Activated CD4-positive, alpha-beta T cell treated with anti-CD3 and anti-CD28 coated beads for 24 hours (primary cell): ENCODE results near the gene SLC38A2.

ENCODE experiments used
- DNase-seq, 2 donors: peaks; one replicate each; pipeline ENCODE4 v3.0.0-alpha.2; 2020; ENCODE audit warnings: low read depth in 2 of 2

Gene SLC38A2

DNA sequence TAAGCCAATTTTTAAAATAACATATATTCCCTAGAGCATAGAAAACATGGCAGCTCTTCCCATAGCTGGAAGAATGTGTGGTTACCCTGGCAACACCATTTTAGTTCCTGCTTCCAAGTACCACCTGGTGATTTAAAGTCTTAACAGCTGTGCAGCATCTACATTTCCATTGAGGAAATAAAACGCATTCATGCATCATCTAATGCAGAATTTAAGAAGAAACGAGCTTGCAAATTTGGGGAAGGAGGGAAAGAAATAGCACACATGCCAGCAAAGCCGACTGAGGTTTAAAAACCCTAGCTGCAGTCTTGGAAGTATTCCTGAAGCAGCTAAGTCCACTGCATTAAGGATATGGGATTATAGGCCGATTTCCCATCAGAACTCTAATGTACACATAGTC lies 22.8 kb upstream of the SLC38A2 start:
- no peak for DNase-seq

DNA sequence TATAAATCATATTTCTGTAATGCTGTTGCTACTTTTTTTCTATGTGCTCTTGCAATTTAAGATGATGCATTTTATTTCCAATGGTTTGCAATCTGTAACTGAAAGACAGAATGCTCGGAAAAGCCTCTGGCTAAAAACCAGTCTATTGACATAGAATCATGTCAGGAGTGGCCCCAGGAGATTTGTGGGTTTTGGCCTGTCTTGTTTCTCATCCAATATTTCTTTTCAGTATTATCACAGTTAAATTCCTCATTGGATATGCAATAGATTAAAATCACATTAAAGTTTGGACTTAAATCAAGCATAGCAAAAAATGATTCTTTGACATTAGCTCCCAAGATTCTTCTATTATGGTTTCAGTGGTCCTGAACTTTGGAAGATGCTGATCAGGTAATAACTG lies 19.1 kb upstream of the SLC38A2 start:
- no peak for DNase-seq

DNA sequence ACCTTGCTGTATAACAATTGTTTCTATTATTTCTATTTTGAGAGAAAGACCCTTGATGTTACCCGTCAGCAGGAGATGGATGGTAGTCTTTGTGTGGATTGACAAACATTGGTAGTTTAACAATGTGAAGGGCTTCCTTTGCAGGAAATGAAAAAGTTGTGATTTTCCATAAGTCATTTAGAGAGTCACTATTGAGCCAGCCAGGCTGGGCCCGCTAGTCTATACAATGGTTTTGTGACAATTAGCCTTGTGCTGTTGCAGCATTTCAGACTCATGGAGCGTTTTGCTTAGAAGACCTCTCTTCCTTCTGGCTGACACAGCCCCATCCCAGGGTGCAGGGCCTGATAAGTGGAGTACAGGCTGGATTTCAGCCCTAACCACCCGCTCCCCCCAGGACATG lies 18.3 kb upstream of the SLC38A2 start:
- DNase-seq: no peak

DNA sequence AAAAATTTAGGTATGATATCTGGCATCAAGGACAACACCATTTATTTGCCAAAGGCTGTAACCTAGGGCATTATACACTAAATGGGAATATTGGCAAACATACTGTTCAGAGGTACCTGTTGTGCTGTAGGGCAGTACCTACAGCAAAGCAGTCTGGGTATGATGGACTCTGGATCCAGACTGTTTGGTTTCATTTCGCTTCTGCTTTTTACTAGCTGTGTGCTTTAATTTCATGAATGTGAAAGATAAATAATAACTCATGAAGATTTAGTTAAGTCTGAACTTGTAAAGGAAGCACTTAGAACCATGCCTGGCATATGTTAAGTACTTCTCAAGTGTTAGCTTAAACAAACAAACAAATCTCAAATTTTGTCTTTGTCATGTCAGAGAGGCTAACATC lies 17.7 kb upstream of the SLC38A2 start:
- no peak for DNase-seq

DNA sequence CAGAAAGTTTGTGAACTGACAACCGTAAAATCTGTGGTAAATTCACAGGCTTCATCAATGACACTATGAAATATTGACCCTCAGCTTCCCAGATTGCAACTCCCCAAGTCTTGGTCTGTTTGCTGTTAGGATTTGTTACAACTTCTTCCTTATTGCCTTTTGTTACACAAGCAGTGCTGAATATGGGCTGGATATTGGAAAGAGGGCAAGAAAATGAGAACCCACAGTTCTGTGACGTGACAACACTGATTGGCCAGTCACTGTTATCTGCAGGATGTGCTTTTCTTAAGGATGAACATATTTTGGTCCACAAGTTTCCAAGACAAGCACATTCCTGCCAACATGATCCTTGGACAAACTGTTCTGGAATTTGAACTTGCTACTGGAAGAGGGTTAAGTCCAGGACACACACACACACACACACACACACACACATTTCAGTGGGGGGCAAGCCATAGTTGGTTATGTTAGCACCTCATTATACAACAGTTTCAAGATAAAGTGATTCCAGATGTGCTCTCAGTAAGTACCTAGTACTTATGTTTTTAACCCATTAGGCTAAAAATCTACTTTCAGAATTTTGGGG lies 16.6 kb upstream of the SLC38A2 start:
- no peak for DNase-seq

DNA sequence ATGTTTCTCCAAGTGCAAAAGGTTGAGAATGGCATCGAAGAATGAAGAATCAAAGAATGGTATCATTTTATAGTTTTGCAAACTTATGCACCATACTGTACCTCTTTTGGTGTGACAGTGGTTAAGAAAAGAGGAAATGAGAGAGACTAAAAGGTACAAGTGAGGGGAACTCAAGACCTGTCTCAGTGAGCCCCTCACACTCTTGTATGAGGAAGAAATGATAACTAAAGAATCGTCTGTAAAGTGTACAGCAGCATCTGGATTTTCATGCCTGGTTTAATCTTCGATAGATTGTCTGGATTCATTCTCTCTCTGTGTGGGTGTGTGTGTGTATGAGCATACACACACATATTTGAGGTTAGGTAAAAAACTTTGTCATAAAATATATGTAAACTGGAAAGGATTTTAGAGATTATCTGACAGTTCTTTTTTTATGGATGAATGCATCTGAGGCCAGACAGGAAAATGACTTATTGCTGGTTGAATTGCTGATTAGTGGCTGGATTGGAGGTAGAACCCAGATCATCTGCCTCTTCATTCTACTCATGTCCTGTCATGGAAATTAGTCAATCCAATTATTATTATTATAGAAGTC lies 16.0 kb upstream of the SLC38A2 start:
- no peak for DNase-seq

DNA sequence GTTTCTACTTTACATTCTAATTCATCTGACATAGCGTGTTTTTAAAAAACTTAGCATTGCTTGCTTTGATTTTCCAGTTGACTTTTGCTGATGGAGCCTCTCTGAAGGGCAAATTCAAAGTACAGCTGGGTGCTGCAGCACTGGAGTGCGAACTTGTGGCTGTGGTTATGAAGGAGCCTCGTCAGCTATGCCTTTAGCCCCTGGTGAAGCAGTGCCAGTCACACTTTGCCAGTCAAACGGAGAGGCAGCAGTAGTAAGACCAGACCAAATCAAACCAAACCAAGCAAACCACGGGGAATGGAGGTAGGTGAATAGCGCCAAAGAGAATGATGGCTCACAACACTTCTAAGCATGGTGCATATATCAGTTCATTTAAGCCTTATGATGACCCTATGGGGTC lies 15.1 kb upstream of the SLC38A2 start:
- DNase-seq: no peak

DNA sequence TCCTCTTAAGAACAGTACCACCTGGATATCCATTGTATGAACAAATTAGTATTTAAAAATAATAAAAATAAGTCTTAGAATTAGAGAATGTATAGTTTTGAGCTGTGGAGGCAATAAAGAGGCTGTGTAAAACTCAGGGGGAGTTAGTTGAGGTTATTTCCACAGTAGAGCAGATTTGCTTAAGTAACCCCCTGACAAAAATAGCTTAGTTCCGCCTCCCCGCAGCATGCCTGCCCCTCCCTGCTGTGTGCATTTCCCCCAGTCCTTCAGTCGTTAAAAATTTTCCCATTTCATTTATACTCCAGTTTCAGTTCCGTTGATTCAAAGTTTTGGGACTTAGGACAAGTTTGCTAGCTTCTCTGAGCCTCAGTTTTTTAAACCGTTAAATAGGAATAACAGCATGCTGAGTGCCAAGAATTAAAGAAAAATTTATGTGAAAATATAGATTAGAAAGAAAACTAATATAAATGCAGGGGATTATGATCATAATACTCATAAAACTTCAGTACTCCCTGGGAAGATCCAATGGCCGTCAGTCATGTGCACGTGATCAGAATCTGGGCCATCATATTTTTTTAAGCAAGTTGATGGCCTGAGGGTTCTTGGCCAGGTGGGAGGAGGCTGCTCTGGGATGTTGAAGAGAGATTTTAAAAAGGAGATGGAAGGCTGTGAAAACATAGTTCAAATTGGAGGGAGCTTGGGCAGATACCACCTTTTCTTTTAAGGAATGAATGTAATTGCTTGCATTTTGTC lies 14.5 kb upstream of the SLC38A2 start:
- no peak for DNase-seq

DNA sequence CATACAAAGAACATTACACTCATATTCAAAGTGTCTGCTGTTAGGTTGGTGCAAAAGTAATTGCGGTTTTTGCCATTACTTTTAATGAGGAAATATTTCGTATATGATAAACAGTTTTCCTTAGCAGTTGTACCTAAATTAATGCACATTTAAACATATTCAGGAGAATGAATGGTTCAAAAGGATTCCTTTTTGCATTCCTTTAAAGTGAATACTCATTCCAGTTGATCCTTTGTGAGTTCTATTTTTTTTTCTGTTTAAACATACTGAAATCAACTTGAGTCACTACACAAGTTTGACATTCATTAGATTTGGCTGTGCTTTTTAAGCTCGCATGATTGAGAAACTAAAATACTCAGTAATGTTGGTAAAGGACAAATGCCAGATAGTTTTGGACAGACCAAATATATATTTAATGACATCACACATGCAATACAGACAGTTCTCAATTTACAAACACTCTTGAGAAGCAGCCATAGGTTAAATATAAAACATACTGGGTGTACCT lies 13.8 kb upstream of the SLC38A2 start:
- DNase-seq: no peak

DNA sequence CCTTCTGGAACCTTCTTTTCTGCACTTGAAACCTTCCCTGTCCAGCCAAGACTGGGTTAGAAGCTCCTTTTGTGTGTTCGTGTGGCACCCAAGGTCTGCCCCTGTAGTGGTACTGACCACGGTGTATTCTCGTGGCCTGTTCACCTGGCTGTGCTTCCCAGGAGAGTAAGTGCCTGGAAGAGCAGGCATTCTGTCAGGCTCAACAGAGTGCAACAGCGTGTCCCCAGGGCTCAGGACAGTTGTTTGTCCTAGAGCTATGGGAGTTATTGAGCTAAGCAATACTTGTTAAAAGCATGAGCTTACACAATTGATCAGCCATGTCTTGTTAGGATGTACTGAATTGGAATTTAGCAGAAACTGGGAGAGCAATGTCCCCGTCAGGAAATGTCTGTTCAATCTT lies 12.9 kb upstream of the SLC38A2 start:
- DNase-seq: no peak

DNA sequence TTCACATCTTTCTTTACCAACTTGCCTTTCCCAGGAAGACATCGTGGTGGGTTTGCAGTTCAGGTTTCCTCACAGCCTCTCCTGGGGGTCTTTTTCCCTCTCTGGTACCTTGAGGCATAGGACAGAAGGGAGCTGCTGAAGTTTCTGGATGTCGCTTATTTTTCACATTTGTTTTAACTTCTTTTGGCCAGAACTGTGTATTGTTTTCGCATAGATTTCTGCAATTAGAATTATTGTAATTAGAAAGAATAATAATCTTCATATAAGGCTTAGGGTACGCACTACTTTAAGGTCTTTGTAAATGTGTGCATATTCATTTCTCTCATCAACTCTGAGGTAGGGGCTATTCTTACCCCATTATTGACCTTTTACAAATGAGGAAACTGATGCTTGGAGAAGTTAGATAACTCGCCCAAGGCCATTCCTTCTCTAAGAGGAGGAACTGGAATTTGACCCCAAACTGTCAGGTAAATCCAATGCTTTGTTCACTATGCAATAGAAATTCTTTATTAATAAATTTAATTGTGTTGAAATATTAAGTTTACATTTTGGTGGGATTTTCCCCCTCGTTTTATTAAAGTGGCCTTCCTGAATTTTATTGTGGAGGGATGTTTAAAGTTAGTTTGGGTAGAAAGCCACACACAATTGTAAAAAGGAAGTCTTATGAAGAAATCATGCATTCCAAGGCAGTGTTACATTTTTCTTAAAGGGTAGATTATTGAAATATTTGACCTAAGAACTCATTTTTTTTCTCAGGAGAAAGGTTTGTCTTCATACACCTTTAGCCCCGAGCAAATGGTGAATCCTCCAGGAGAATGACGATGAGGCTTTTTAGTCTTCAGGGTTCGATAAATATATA lies 12.1 kb upstream of the SLC38A2 start:
- no peak for DNase-seq

DNA sequence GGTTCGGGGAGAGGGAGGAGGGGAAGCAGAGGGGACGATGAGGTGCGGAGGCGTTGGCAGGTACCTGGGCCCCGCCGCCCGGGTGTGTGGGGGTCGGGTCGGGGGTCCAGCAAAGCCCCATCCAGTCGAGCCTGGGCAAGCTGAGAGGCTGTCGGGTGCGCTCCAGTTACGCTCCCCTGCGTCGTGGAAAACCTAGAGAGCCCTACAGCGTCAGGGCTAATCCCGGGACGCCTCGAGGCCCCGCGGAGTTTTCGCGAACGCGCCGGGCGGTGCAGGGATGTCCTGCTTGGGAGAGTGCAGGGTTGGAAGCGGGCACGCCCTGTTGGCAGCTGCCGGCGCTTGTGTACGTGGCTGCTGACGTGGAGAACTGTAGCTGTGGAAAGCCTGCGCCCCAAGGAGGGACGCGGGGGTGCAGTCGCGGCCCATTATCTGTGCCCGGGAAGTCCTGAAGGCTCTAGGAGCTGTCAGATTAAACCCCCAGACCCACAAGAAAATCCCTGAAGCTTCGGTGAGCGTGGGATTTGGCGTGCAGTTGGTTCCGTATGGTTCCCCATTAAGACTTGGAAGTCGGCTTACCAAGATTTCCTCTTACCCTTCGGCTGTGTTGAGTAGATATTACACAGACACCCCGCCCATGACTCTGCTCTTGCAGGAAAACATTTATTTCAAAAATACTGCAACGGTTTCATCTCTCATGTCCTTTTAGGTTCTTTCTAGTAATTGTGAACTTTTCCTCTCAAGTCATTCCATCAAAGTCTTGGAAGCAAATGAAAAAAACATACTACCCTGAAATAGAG lies 11.3 kb upstream of the SLC38A2 start:
- peak; percentile 32 to 58 for DNase-seq

DNA sequence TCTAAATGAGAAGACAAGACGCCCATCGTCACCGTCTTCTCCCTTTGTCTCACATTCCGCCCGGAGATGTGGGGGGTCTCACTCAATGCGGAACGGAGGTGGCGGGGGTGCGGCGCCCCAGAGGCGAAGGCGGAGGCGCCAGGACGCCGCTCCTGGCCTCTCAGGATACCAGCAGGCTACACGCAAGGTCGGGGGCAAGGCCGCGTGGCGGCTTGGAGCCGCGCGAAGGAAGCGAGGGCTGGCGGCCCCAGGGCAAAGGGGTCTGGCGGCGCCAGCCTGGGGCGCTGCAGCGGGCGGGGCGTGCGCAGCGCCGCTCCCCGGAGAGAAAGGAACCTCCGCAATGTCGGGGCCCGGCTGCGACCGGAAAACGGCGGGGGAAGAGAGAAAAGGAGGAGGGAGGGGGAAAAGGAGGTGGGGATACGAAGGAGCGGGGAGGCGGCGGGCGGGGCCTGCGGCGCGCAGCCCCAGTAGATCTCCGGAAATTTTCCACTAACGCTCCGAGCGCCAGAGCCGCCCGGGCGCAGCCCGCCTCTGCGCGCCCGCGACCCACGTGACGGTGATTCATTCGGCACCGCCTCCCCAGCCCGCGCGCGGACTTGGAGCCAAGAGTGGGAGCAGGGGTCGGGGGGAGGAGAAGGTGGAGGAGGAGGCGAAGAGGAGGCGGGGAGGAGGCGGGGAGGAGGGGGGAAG lies 10.5 kb upstream of the SLC38A2 start:
- DNase-seq: peak; percentile 88 to 89

DNA sequence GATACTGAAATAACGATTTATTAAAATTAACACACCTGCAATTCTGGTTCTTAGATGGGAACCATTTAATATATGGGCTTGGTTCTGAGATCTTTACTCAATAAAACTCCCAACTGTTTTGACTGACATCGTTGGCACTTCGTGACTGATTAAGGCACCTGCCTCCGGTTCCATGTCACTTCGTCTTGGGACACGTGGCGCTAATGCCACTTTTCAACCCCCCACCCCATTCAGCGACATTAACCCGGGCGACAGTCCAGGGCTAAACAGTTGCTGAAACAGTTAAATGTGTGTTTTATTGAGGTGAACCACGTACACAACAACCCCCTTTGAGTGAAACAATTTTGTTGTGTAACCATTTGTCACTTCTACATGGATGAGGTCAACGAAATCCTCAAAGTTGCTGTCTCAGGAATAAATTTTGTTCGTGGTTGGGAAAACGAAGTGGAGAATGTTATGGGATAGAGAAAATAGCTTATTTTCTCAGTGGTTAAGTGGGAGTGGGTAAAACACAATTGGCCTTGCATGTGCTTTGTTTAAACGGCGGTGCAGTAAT lies 9.9 kb upstream of the SLC38A2 start:
- no peak for DNase-seq

DNA sequence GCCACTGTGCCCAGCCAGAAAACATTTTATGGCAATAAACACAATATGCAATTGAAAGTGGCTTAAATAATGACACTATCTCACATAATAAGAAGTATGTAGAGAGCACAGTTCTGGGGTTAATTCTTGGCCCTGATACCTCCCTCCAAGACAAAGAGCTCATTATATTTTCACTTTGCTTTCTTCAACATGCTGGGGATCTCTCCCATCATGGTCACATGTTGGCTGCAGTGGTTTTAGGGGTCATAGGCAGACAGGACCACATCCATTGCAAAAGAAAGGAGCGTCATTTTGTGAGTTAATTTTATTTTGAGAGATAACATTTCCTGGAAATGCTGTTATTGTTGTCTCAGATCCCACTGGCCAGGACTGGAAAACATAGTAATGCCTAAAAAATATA lies 8.3 kb upstream of the SLC38A2 start:
- no peak for DNase-seq

DNA sequence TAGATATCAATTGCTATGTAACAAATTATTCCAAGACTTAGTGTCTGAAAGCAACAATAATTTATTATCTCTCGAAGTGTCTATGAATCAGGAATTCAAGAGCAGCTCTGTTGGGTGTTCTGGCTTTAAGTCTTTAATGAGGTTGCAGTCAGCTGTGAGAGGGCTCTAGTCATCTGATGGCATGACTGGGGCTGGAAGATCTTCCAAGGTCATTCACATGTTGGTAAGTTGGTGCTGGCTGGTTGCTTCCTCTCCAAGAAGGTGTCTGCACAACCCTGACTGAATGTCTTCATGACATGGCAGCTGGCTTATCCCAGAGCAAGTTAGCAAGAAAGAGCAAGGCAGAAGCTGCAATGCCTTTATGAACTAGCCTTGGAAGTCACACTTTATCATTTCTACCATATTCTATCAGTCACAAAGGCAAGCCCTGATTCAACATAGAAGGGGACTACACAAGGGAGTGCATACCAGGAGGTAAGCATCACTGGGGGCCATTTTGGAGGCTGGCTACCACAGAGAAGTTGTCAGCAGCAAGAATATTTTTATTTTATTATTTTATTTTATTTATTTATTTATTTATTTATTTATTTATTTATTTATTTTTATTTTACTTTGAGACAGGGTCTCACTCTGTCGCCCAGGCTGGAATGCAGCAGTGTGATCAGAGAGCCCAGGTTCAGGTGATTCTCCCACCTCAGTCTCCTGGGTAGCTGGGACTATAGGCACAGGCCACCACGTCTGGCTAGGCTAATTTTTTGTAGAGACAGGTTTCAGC lies 7.6 kb upstream of the SLC38A2 start:
- no peak for DNase-seq

DNA sequence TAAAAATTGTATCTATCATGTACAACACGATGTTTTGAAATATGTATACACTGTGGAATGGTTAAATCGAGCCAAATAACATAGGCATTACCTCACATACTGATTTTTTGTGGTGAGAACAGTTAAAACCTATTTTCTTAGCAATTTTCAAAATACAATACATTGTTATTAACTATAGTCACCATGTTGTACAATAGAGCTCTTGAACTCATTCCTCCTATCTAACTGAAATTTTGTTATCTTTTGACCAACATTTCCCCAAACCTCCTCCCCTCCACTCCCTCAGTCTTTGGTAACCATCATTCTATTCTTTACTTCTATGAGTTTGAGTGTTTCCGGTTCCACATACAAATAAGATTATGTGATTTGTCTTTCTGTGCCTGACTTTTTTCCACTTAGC lies 6.8 kb upstream of the SLC38A2 start:
- no peak for DNase-seq

DNA sequence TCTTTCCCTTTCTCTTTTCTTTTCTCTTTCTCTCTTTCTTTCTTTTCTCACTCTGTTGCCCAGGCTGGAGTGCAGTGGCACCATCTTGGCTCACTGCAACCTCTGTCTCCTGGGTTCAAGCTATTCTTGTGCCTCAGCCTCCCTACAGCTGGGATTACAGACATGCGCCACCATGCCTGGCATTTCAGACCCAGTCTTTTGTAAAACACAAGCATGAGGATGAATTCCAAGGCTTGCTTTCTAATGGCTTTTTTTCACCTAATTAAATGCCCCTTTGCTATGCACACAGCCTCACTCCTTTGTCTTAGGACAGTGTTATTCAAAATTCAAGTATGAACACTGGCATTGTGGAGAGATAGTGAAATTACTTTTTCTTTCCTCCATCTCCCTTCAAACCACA lies 6.0 kb upstream of the SLC38A2 start:
- DNase-seq: no peak

DNA sequence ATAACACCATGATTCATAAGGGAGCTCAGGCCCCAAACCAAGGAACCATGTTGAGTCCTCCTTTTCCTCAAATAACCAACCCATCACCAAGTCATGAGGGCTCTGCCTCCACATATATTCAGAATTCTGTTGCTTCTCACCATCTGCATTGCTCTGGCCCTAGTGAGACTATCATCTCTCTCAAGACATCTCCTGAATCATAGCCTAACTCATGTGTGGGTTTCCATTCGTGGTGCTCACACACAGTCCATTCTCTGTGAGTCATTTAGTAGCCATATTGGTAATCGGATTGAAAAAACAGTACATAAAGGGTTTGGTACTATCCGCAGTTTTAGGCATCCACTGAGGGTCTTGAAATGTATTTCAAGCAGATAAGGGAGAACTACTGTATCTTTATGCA lies 5.1 kb upstream of the SLC38A2 start:
- no peak for DNase-seq

DNA sequence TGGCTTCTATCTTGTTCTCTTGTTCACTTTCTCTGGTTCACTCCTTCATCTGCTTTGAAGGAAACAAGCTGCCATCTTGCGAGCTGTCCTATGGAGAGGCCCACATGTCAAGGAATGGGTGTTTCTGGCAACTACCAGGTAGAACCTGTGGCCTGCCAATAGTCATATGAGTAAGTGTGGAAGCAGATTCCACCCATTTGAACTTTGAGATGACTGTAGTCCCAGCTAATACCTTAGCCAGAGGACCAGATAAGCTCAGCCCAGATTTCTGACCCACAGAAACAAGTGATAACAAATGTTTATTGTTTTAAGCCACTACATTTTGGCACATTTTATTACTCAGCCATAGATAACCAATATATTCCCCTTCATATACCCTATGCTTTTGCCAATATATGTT lies 4.0 kb upstream of the SLC38A2 start:
- DNase-seq: no peak
